Activated T-cell treated with anti-CD3 and anti-CD28 coated beads for 24 hours (primary cell): Measurements from ENCODE around the gene DAB2IP.

Experiments used
- DNase-seq: peaks from one replicate; pipeline ENCODE4 v3.0.0-alpha.2; 2020; ENCODE audit warnings: low read depth

DAB2IP gene

GRCh38 chr9:121744687-121745395, 93.4 kb downstream of the DAB2IP start:
- DNase-seq: no peak

GRCh38 chr9:121745396-121745695, 93.9 kb downstream of the DAB2IP start:
- DNase-seq: no peak

GRCh38 chr9:121746411-121746810, 95.0 kb downstream of the DAB2IP start:
- no peak for DNase-seq

DNA sequence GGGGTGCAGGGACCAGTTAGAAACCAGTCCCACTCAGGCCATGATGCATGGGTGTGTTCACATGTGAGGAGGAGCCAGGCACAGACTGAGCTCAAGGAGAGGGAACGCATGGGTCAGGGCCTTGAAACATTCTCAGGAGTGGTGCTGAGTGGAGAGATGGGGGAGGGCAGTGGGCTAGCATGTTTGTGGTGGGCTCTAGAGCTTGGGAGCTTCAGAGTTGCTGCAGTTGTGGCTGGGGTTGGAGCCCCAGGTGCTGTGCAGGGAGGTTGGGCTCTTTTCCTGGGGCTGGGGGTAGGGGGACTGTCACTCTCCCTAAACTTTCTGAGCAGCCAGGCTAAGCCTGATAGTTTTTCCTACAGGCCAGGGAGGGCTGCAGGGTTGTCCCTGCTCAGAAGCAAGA, 95.4 kb downstream of the DAB2IP start:
- no peak for DNase-seq

DNA sequence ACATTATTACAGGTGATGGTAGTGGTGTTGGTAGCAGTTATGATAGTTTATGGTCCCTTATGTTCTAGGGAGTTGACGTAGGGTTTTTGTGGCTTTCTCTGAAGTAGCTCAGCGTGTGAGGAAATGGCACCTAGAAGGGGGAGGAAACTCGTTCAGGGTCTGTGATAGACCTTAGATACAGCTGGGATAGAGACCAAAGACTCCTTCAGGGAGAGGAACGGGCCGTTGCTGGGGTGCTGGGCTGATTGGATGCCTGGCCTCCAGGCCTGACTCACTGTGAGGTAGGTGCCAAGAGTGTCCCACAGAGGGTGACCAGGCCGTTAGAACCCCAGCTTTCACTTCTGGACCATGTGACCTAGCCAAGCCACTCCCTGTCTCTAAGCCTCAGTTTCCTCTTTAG, 96.6 kb downstream of the DAB2IP start:
- no peak for DNase-seq

GRCh38 chr9:121748727-121749423, 97.4 kb downstream of the DAB2IP start:
- no peak for DNase-seq

DNA sequence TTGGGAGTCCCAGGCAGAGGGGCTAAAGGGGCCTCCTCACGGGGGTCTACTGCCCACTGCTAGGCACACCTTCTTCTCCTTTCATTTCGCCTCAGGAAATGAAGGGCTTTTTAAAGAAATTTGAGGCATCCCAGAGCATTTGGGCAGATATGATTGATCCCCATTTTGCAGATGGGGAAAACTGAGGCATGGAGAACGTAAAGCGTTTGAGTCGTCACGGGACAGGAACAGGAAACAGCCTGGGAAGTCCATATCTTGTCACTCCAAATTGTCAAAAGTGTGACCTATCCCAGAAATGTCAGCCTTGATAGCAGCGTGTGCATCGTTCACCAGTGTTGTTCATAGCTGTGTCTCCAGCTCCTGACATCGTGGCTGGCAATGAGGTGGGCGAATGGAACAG, 98.2 kb downstream of the DAB2IP start:
- DNase-seq: no peak

GRCh38 chr9:121750259-121750714, 98.9 kb downstream of the DAB2IP start:
- no peak for DNase-seq

DNA sequence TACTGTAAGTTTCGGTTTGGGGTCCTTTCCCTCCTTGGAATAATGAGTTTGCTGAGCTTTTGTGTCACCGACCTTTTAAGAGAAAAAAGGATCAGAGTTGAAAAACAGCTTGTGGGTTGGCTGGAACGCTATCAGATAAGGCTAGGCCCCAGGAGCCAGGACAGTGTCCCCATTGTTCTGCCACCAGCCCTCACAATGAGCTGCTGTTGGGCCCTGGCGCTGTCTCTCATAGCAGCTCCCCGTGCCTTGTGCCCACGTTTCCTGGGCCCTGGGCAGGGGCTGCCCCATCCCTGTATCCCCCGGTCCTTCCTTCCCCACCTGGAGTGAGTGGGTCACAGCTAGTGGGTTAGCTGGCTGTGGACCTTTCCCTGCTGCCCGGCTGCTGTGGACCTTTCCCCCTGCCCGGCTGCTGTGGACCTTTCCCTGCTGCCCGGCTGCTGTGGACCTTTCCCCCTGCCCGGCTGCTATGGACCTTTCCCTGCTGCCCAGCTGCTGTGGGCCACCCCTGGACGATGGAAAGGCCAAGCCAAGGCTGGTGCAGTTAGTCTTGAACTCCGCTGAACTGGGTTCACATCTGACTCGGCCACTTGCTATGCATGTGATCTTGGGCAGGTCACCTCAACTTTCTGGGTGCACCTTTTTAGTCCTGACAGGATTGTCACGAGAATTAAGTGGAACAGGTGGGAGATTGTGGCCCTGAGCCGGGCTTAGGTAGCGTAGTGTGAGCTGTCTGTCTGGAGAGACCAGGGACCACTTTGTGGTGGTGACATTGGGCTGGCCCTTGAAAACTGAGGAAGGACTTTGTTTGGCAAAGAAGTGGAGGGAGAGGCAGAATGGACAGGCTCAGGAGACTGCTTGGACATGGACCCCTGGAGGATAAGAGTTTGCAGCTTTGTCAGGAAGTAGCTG, 99.5 kb downstream of the DAB2IP start:
- DNase-seq: no peak

DNA sequence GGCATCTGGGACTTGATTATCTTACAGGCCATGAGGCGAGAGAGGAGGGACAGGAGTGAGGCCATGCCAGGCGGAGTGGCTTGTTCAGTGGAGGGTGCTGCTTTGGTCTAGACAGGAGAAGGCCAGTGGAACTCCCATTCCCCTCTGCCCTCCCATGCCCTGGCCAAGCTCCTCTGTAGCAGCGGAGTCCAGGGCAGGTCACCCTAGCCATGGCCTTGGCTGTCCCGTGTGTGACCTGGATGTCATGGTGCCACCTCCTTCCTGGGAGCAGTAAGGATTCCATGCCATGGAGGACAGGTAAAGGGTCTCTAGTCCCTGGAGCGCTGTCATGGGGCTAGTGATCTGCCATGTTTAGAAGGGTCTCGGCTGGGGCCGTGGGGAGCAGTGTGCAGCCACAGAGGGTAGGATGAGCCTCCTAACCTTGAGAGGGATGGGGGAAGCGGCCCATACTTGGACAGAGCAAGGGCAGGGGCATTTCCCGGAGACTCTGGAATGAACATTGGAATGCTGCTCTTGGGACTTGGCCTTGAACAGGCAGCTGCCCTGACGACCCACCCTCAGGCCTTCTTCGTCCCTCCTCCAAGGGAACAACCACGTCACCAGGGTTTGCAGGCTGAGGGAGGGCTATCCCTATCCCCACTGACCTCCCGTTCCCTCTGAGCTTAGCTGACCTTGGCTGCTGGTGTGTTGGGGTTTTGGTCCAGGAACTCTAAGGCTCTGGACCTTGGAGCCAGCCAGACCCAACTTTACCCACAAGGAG, 100.4 kb downstream of the DAB2IP start:
- no peak for DNase-seq

DNA sequence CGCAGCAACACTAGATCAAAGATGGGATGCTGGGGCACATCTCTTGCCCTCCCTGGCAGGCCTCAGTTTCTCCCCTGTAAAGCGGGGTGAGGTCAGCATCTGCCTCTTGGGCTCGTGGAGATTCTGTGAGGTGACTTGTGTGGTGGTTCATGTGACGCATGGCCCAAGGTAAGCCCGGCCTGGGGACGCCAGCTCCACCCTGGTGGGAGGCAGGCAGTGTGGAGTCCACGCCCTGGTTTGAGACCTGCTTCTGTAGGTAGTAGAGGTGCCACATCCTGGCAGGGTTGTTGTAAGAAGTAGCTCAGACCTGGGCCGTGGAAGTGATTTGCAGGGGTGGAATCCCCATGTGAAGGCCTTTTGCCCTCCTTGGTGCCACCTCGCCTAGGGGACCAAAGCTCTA, 101.5 kb downstream of the DAB2IP start:
- no peak for DNase-seq

GRCh38 chr9:121753802-121754654, 102.6 kb downstream of the DAB2IP start:
- no peak for DNase-seq

DNA sequence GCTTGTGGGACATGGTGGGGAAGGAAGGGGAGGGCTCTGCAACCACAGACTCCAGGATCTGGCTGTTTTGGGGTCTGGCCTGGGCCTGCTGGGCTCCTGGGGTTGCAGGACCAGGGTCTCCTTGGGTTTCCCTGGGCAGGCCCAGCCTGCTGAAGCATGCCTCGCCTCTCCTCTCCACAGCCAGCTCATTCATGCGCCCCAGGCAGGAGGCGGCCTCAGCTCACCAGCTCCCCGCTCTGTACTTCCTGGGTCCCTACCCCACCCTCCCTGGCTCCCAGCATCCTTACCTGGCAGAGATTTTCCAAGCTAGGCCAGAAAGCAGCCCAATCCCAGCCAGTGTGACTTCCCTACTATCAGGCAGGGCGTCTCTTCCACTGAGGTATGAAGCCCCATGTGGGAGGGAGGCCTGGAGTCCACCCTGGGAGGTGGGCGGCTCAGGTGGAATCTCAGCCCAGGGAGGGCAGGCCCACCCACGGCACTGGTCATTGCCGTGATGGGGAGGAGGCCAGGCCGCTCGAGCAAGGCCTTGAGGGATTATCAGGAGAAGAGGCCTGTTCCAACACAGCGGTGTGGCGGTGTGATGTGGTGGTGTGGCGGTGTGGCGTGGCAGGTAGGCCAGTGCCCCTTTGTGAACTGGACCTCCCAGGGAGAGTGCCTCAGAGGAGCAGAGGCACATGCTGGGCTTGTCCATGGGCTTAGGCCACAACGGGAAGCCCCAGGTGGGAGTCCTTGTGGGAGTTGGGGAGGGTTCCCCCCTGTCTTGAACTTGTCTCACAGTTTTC, 103.4 kb downstream of the DAB2IP start:
- no peak for DNase-seq

DNA sequence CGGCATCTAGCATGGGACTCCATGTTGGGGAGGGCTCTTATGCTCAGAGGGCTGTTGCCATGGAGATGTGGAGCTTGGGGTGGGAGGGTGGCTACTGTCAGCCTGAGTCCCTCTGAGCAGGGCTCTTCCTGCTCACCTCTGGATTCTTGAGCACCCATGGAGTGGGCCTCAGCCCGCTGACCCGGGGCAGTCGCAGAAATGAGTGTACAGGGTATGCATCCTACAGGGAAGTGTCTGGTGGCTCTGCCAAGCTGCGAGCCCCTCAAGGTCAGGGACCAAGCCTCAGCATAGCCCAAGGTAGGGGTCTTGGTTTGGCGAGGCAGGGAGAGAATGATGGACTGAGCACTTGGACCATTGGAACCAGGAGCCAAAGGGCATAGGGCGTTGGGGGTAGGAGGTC, 104.1 kb downstream of the DAB2IP start:
- no peak for DNase-seq

- DNase-seq: no peak
Observed at GRCh38 chr9:121756474-121757280, 105.2 kb downstream of the DAB2IP start.

DNA sequence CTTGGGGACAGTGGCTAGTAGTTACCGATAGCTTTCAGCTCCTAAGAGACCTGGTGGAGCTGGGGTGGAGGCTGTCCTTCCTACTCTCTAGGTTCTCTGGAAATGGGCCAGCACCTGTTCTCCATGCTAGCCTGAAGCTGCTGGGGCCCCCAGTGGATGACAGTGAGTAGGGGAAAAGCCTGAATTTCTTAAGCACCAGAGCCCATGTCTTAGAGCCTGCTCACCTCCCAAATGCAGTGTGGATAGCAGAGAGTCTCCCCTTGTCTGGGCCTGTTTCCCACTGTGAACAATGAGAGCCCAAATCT, 105.8 kb downstream of the DAB2IP start:
- DNase-seq: no peak

DNA sequence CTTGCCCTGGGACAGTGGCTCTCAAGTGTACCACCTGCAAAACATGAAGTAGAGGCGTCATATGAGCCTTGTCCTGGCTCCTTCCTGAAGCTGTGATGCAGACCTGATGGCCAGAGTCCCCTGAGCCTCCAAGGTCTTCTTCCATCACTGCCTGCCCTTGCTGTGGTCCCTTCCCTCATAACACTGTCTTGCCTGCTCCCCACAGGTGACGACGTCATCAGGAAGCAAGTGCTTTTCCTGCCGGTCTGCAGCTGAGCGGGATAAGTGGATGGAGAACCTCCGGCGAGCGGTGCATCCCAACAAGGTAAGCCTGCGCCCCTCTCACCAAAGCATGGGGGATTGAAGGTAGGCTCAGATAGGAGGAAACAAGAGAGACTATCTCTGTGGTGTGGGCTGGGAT, 107.3 kb downstream of the DAB2IP start:
- no peak for DNase-seq

DNA sequence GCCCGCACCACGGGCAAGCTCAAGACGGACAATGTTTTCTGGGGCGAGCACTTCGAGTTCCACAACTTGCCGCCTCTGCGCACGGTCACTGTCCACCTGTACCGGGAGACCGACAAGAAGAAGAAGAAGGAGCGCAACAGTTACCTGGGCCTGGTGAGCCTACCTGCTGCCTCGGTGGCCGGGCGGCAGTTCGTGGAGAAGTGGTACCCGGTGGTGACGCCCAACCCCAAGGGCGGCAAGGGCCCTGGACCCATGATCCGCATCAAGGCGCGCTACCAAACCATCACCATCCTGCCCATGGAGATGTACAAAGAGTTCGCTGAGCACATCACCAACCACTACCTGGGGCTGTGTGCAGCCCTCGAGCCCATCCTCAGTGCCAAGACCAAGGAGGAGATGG, 108.6 kb downstream of the DAB2IP start:
- no peak for DNase-seq

- DNase-seq: no peak
Observed at GRCh38 chr9:121760571-121760970, 109.1 kb downstream of the DAB2IP start.

DNA sequence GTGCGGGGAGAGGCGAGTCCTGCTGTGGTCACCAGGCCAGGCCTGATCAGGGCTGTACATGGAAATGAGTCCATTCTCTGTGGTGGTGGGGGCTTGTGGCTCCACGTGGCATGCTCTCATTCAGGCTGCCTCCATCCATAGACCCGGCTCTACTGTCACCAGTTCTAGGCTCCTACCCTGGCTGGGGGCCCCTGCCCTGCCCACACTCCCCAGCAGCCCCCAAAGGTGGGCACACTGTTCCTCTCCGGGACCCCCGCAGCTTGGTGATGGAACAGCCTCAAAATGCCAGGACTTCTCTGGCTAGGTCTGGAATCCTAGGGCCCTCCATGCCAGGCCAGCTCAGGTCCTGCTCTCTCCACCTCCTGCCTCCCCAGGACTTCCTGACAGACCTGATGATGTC, 111.7 kb downstream of the DAB2IP start:
- DNase-seq: no peak
